ENCODE measurements around the gene FAM174C. TPM values are rescaled to one million over a fixed set of nuclear protein-coding genes. Genes with fewer than 3 reads are reported as not detected.

The FAM174C gene
- total and polyA plus RNA-seq, 10 of the 15 experiments (the other 5 are each of a cell fraction or from before 2014, with no cell fraction given), result 0.89 to 94.6 (median 43.6) TPM

DNA sequence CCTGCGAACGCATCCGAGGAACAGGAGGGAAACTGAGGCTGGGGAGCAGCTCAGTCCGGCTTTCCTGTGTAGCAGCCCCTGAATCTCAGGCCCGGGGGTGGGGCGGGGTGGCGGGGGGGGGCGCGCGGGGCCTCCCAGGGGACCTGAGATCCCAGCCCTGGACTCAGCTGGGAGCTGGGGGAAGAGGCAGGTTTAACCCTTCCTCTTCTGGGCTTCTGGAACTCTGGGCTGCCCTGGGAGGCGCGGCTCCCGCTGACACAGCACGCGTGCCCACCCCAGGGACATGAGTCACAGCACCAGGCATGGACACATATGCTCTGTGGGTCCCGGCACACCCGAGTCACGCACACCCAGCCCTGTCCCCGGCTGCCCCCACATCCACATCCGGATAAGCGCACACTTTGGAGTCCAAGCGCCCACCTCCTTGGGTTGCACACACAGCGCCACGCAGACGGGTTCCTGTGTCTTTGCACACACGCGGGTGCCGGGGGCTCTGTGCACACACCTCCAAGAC is 9.7 kb upstream of the FAM174C start (continued):
- TF ChIP-seq BACH1 (IDR thresholded peaks at IDR 0.05; ENCODE audit: borderline replicate concordance) (peak; percentile 68; the same call in 1 of the 2 replicates), HDGF (IDR thresholded peaks at IDR 0.05) (0 out of 2 replicates have a peak, but pooled peaks have one; percentile 38), NR2F1 (conservative IDR thresholded peaks at IDR 0.05) (no peak), MTA2 (IDR thresholded peaks at IDR 0.05; ENCODE audit: low read depth) (no peak; the same call in 1 of the 2 replicates), NFYB (IDR thresholded peaks at IDR 0.05; ENCODE audit: insufficient read depth, low read depth, low read length) (no peak)

DNA sequence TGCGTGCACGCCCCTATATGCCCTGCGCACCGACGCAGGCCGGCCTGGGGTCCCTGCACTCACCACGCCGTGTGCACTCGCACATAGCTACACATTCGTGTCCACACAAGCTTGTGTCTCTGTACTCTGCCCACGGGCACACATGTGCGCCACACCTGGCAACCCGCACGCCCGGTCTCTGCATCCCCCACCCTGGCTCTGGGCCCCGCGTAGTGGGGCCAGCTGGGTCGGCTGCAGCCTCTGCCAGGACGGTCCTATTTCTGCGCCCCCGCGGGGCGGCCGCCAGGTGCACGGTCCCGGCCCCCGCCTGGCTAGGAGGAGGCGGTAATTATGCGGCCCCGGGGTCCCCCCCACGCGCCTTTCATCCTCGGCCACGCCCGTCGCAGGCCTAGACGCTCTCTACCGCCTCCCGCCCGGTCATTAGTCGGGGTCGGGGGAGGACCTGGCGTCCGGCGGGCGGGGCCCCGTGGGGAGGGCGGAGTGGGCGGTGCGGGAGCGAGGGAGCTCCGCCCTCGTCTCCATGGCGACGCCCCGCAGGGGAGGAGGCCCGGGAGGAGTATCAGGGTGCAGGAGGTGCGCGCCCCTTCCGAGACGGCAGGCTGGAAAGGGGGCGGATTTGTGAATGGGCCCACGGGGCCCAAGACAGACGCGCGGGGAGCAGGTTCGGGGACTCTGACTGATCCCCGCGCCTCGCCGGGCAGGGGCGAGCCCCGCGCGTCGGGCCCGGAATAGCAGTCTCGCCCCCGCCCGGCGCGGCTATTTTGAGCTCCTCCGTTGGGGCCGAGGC is 9.0 kb upstream of the FAM174C start:
- ChIA-PET CTCF (interaction anchor here (0.8 to 7.2 kb wide), 11 partner anchors 8 to 178 kb away, joined by 3 to 363 read pairs (median 6); partner anchors contain the start of genes ATP5F1D and FAM174C), POLR2A (interaction anchor here (0.5 to 8.7 kb wide), 11 partner anchors 8 to 497 kb away, joined by 3 to 184 read pairs (median 6); partner anchors contain the start of genes ATP5F1D and FAM174C), RAD21 (ENCODE audit: unreplicated experiment) (interaction anchor here (0.6 to 5.1 kb wide), 15 partner anchors 8 to 343 kb away, joined by 3 to 336 read pairs (median 3); partner anchors contain the start of genes ARHGAP45, ATP5F1D, FAM174C and WDR18), SMC1A (ENCODE audit: uncharacterized antibody, unreplicated experiment) (interaction anchor here (0.7 to 7.3 kb wide), 4 partner anchors 8 to 22 kb away, joined by 3 to 172 read pairs (median 9); partner anchors contain the start of gene ATP5F1D)
- H3K4me3 ChIP-seq, result peak overlapping the region; percentile 53
- H3K9ac ChIP-seq (ENCODE audit: control insufficient read depth, insufficient read depth, low read length), result peak overlapping the region; percentile 15; the same call in 1 of the 2 replicates
- H3K27ac ChIP-seq (ENCODE audit: control insufficient read depth, insufficient read depth), result peak overlapping the region; percentile 38
- DNase-seq (ENCODE audit: low read depth, low spot score), result no peak
- no peaks in the 10 kb centered on the region for H3K9me3 ChIP-seq (replicated peaks; ENCODE audit: control insufficient read depth, insufficient read depth, low read length)
- H2AFZ ChIP-seq (ENCODE audit: control insufficient read depth, low read depth, low read length), result peak overlapping the region; percentile 60
- H3K27me3 ChIP-seq (replicated peaks in 1 of 2; ENCODE audit: control insufficient read depth in 2 of 2, insufficient read depth in 2 of 2, low read length in 1 of 2), result no peaks in the 10 kb centered on the region
- FAIRE-seq, result peak; percentile 75
- intact Hi-C loops (cut with micrococcal nuclease; ENCODE audit: unreplicated experiment), result loop anchor here (1.0 kb wide), 2 partner anchors 17 to 22 kb away; no protein-coding TSS in a partner anchor
- peaks cover 58% of the 10 kb centered on the region for H3K4me1 ChIP-seq (ENCODE audit: control insufficient read depth, insufficient read depth, low read length)
- BruUV-seq (replicated peaks), result no TSS peak
- H4K20me1 ChIP-seq (ENCODE audit: control insufficient read depth, insufficient read depth), result no peaks in the 10 kb centered on the region; the same call in 1 of the 2 replicates
- peak; percentile 56 for ATAC-seq
- H3K79me2 ChIP-seq (ENCODE audit: control insufficient read depth, insufficient read depth, low read length), result peaks cover 34% of the 10 kb centered on the region
- H3K4me2 ChIP-seq (ENCODE audit: control insufficient read depth, insufficient read depth), result peak overlapping the region; percentile 92
- in situ Hi-C loops (cut with MboI), result loop anchor here (10.0 kb wide), 1 partner anchor 818 kb away; no protein-coding TSS in a partner anchor
- WGBS (ENCODE audit: insufficient coverage, insufficient replicate concordance, low lambda C conversion rate, missing lambda C conversion rate), result under 1% methylated on average over 76 of the region's 84 CpGs
- peaks cover 3 to 8% of the 10 kb centered on the region in 2 experiments for H3K36me3 ChIP-seq (ENCODE audit: control insufficient read depth in 2 of 2, insufficient read depth in 2 of 2, low read length in 1 of 2)
- TF ChIP-seq SREBF2 (IDR thresholded peaks at IDR 0.05; ENCODE audit: low read length) (no peak), ESRRA (IDR thresholded peaks at IDR 0.05; ENCODE audit: low read length) (0 out of 2 replicates have a peak, but pooled peaks have one; percentile 30), MEF2B (IDR thresholded peaks at IDR 0.05; ENCODE audit: partially characterized antibody, poor library complexity, severe bottlenecking) (peak; percentile 75), SUZ12 (IDR thresholded peaks at IDR 0.05; ENCODE audit: unreplicated experiment) (no peak), JUND (IDR thresholded peaks at IDR 0.05; ENCODE audit: low read depth, low read length) (0 out of 2 replicates have a peak, but pooled peaks have one; percentile 3), WRNIP1 (IDR thresholded peaks at IDR 0.05; ENCODE audit: borderline replicate concordance, low read depth, low read length) (no peak), GABPA (IDR thresholded peaks at IDR 0.05; ENCODE audit: low read depth) (no peak), TCF12 (IDR thresholded peaks at IDR 0.05; ENCODE audit: low read depth, low read length) (peak; percentile 88), SP1 (IDR thresholded peaks at IDR 0.05; ENCODE audit: low read depth, low read length) (peak; percentile 26), RFX5 (IDR thresholded peaks at IDR 0.05; ENCODE audit: low read depth, low read length) (no peak), CREM (IDR thresholded peaks at IDR 0.05; ENCODE audit: low read depth) (no peak), SREBF1 (IDR thresholded peaks at IDR 0.05; ENCODE audit: low read length) (no peak; the same call in 1 of the 2 replicates), BACH1 (IDR thresholded peaks at IDR 0.05; ENCODE audit: borderline replicate concordance) (0 out of 2 replicates have a peak, but pooled peaks have one; percentile 15), HDAC6 (IDR thresholded peaks at IDR 0.05; ENCODE audit: unreplicated experiment) (no peak), TBL1XR1 (IDR thresholded peaks at IDR 0.05; ENCODE audit: low read depth, low read length) (peak; percentile 46; the same call in 1 of the 2 replicates), TCF3 (IDR thresholded peaks at IDR 0.05; ENCODE audit: borderline replicate concordance, insufficient read depth, low read depth, low read length) (peak; percentile 77), NR2C2 (IDR thresholded peaks at IDR 0.05; ENCODE audit: borderline replicate concordance, control insufficient read depth, insufficient read length, low read depth) (no peak), BMI1 (IDR thresholded peaks at IDR 0.05; ENCODE audit: borderline replicate concordance) (peak; percentile 93), HDGF (IDR thresholded peaks at IDR 0.05) (peak; percentile 7; the same call in 1 of the 2 replicates), TAF1 (IDR thresholded peaks at IDR 0.05; ENCODE audit: borderline replicate concordance, low read depth, low read length) (no peak)

Data from GM12878 (cell line).